GM21786 (cell line): ENCODE data around the gene PLIN3.
"Not testable (repeated sequence)": the region's sequence is repeated elsewhere in the genome, so short reads cannot be mapped to it uniquely, and the experiment has no call there.

Experiments
- ATAC-seq: cut with Tn5 transposase; IDR thresholded peaks from one replicate; pipeline ENCODE4 v1.9.1; 2021; ENCODE audit not compliant: unreplicated experiment

Gene PLIN3

DNA sequence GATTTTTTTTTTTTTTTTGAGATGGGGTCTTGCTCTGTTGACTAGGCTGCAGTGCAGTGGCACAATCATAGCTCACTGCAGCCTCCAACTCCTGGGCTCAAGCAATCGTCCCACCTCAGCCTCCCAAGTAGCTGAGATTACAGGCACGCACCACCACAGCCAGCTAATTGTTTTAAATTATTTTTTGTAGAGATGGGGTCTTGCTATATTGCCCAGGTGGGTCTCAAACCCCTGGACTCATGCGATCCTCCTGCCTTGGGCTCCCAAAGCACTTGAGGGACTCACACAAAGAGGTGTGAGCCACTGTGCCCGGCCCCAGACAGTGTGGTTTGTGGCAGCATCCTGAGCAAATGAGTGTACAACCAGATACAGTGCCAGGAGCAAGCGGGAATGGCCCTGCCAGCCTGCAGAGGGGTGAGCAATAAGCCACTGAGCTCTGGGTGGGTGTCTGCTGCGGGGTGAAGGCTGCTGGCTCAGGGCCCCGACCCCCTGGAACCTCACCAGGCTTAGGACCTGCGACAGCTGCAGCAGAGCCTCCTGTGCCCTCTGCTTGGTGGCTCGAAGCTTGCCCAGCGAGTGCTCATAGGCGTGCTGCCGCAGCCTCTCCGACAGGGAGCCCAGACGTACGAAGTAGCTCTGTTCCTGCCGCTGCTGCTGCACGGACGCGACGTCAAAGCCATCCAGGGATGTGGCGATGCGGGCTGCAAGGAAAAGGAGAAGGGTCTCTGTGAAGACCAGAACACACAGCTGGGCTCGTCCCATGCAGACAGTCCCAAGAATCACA lies 20.1 kb downstream of the PLIN3 start:
- ATAC-seq, result no peak

- ATAC-seq, result not testable (repeated sequence)
Observed at GRCh38 chr19:4845975-4846374, 21.5 kb downstream of the PLIN3 start.

- ATAC-seq, result no peak
Observed at GRCh38 chr19:4844348-4845179, 22.9 kb downstream of the PLIN3 start.

- no peak for ATAC-seq
Observed at GRCh38 chr19:4843647-4843965, 23.9 kb downstream of the PLIN3 start.

DNA sequence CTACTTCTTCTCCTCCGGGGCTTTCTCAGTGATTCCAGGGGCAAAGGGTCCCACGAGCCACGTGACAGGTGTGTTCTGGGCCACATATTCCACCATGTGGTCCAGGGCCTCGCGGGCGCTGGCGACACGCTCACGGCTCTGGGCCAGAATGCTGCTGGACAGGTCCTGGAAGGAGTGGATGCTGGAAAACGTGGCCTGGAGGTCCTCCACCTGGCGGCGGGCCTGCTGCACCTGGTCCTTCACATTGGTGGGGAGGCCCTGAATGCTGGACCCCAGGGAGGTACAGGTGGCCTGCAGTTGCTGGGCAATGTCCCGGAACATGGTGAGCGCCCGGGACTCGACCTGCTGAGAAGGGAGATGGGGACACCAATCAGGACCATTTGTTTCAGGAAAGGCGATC lies 28.3 kb downstream of the PLIN3 start:
- no peak for ATAC-seq

- no peak for ATAC-seq
Observed at GRCh38 chr19:4832776-4833175, 34.7 kb downstream of the PLIN3 start.

DNA sequence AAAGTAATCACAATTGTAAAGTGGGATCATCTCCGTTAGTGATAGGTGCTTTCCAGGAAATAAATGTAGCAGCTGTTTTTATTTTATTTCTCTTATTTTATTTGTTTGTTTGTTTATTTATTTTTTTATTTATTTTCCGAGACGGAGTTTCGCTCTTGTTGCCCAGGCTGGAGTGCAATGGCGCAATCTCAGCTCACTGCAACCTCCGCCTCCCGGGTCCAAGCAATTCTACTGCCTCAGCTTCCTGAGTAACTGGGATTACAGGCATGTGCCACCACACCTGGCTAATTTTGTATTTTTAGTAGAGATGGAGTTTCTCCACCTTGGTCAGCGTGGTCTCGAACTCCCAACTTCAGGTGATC lies 35.5 kb downstream of the PLIN3 start:
- not testable (repeated sequence) for ATAC-seq

GRCh38 chr19:4831304-4831978 lies 36.0 kb downstream of the PLIN3 start, which contains the start of gene TICAM1:
Gene TICAM1 (minus strand): TSS chr19:4831712. CDS start chr19:4818377, 13,335 bp downstream.
- no peak for ATAC-seq

GRCh38 chr19:4830768-4831265 lies 36.6 kb downstream of the PLIN3 start:
- no peak for ATAC-seq

- ATAC-seq, result no peak
Observed at GRCh38 chr19:4830332-4830731, 37.1 kb downstream of the PLIN3 start.

DNA sequence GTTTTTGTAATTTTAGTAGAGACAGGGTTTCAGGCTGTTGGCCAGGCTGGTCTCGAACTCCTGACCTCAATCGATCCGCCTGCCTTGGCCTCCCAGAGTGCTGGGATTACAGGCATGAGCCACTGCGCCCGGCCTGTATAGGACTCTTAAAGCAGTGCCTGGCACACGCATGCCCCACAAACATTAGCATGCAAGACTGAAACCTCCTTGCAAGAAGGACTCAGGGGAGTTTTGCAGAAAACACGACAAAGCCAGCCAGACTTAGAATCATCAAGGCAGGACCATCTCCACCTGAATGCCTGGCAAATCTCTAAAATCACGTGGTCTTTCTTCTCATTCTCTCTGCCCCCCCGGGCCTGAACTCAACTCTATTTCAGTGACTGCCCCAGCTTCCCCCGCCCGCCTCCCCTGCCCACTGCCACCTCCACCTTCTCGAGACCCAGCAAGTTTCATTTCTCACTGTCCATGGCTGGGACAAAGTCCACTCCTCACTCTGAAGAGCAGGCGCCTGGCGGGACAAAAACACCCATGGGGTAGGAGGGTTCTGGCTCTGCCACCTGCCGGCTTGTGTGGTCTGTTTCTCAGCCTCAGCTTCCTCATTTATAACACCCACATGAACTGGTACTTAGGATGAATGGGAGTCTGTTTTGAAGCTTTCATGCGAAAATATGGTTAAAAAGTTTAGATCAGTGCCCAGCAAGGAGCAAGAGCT lies 38.3 kb downstream of the PLIN3 start:
- no peak for ATAC-seq

DNA sequence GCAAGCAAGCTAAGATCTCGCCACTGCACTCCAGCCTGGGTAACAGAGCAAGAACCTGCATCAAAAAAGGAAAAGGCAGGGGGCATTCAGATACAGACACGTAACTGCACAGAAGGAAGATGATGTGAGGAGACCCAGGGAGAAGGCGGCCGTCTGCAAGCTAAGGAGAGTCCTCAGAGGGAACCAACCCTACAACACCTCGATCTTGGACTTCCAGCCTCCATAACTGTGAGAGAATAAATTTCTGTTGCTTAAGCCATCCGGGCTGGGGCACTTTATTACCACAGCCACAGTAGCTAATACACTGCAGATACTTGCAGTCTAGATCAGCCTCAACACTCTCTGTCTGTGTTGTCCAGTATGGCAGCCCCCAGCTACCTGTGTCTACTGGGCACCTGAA lies 43.9 kb downstream of the PLIN3 start:
- no peak for ATAC-seq

DNA sequence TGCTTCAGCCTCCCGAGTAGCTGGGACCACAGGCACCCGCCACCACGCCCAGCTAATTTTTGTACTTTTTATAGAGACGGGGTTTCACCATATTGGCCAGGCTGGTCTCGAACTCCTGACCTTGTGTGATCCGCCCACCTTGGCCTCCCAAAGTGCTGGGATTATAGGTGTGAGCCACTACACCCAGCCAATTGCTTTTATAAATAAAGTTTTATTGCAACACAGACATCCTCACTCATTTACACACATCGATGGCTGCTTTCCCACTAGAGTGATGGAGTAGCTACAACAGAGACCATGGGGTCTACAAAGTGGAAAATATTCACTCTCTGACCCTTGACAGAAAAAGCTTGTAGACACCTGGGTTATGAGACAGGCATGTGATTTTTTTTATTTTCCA lies 45.1 kb downstream of the PLIN3 start:
- ATAC-seq, result not testable (repeated sequence)

DNA sequence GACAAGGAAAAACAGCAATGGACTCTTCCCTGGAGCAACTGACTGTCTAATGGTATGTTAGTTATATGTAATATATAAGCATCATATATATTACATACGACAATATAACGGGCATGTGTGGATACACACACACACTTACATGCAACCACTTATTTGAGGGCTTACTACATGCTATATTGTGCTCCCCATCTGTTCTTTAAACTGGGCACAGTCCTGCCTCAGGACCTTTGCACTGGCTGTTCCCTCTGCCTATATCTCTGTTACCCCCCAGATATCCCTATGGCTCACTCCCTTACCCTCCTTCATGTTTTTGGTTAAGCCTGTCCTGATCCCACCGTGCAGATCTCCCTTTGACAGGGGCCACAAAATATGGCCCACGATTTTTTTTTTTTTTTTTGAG lies 46.2 kb downstream of the PLIN3 start:
- no peak for ATAC-seq

DNA sequence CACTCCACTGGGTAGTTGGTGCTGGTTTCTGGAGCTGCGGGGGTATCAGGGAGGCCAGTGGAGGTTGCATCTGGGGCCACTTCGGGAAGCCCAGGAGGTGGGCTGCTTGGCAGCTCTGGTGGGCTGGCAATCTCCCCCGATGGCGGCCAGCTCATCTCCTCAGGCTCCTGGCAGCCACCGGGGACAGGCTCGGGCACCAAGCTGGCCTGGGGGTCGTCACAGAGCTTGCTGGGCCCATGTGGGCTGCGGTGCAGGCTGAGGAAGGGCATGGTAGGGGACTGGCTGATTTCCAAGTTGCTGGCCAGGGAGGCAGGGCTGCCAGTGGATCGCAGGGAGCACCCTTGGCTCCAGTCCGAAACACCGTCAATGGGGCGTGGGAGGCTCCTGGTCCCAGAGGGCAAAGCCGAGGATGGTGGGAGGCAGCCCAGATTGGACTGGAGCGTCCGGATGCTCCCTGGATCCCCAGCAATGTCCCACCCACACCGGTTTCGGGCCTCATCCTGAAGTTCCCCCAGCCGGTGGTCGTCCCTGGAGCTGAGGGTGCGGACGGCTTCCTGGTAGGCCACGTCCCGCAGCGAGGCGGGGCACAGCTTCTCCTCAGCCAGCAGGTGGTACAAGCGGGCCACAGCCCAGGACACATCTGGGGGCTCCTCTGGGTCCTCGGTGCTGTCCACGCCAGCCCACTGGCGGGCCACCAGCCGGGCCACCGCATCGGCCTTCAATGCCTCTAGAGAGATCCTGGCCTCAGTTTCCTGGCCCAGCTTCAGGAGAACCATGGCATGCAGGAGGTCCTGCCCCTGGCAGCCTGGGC lies 49.8 kb downstream of the PLIN3 start:
- ATAC-seq, result no peak

- no peak for ATAC-seq
Observed at GRCh38 chr19:4816950-4817278, 50.6 kb downstream of the PLIN3 start.

DNA sequence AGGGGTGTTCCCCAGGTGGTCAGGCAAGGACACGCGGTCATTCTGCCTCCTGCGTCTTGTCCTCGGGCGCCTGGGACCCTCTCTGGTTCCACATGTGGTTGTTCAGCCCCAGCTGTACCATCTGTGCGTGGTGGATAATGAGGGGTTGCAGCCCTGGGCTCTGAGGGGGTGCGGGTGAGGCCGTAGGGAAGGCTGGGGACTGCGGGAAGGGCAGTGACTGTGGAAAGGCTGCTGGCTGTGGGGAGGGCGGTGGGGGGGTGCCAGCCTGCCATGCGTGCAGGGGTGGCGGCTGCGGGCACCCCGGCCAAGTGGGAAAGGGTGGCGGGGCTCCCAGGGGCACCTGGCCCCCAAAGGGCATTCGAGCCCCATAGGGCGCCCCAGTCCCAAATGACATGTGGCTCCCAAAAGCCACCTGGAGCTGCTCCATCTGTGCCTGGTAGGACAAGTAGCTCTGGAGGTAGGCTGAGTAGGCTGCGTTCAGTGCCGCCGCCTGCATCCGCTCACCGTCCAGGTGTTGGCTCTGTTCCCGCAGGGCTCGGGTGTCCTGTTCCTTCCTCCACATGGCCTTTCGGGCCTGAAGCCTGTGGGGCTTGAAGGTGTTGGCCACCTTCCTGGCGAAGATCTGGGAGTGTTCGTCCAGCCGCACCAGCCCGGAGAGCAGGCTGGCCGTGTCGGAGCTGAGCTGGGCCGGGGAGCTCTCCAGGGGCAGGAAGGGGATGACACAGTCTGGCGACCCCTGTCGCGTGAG lies 51.1 kb downstream of the PLIN3 start:
- ATAC-seq, result no peak

- no peak for ATAC-seq
Observed at GRCh38 chr19:4815426-4816201, 51.9 kb downstream of the PLIN3 start.
